B cell (primary cell): ENCODE data around the gene MRPL16. TPM values are rescaled to one million over a fixed set of nuclear protein-coding genes. Genes with fewer than 3 reads are reported as not detected.

Source experiments
- ATAC-seq: fragments of 200-7000 bp; cut with Tn5 transposase; one replicate; pipeline ENCODE4 v1.10.0; 2021; ENCODE audit warnings: low read depth, mild to moderate bottlenecking, moderate number of reproducible peaks, moderate library complexity
- CTCF ChIA-PET: fragments of 350-600 bp; sonication (Branson Sonifier 250); formaldehyde crosslinking; loops from one replicate; lab custom pipeline; 2021; ENCODE audit warnings: antibody characterized with exemption, inconsistent platforms; lab: Charles Lee
- POLR2A ChIA-PET: fragments of 350-600 bp; sonication (Branson Sonifier 250); formaldehyde crosslinking; loops from one replicate; lab custom pipeline; 2021; ENCODE audit warnings: antibody characterized with exemption; lab: Charles Lee
- DNase-seq: peaks from one replicate; pipeline ENCODE4 v3.0.0; 2013
- H2AFZ ChIP-seq: 2 replicates; pipeline ENCODE4 v1.6.1; 2012; ENCODE audit warnings: mild to moderate bottlenecking, low read depth, low read length; ENCODE audit not compliant: insufficient read depth, poor library complexity, severe bottlenecking
- H3K27ac ChIP-seq, 2 donors: 1 replicate in 1 of 2; 2 replicates in 1 of 2; pipeline ENCODE4 v1.5.1; 2012 to 2013; ENCODE audit warnings: low read length in 2 of 2, mild to moderate bottlenecking in 2 of 2, moderate library complexity in 1 of 2
- H3K27me3 ChIP-seq, 4 experiments: fragments of 200-600 bp in 1 of 4; sonication (generic) in 1 of 4; replicated peaks in 1 of 4; 1 replicate in 2 of 4; 2 replicates in 2 of 4; pipeline versions ENCODE4 v1.6.1 to v1.7.0; 2013 to 2016; ENCODE audit warnings: low read length in 3 of 4, mild to moderate bottlenecking in 2 of 4, mixed read lengths in 1 of 4, moderate library complexity in 1 of 4; ENCODE audit not compliant: insufficient read depth in 4 of 4, control insufficient read depth in 3 of 4; ENCODE audit errors: control extremely low read depth in 1 of 4
- H3K36me3 ChIP-seq, 2 experiments: replicated peaks in 1 of 2; 1 replicate in 1 of 2; 2 replicates in 1 of 2; pipeline versions ENCODE4 v1.6.1 to v1.7.1; 2013; ENCODE audit warnings: low read length in 1 of 2; ENCODE audit not compliant: insufficient read depth in 2 of 2, control insufficient read depth in 1 of 2; ENCODE audit errors: control extremely low read depth in 1 of 2, extremely low read depth in 1 of 2
- H3K4me1 ChIP-seq, 2 donors: fragments of 200-600 bp in 1 of 2; sonication (generic) in 1 of 2; 1 replicate in 1 of 2; 2 replicates in 1 of 2; pipeline versions ENCODE4 v1.5.1 to v1.6.1; 2013 to 2017; ENCODE audit warnings: low read length in 2 of 2; ENCODE audit not compliant: control insufficient read depth in 2 of 2, insufficient read depth in 2 of 2
- H3K4me2 ChIP-seq: replicated peaks from 2 replicates; pipeline ENCODE3; 2012; ENCODE audit warnings: mild to moderate bottlenecking, low read depth, low read length; ENCODE audit not compliant: poor library complexity, severe bottlenecking
- H3K4me3 ChIP-seq, 5 experiments: fragments of 200-600 bp in 1 of 5; sonication (generic) in 1 of 5; 1 replicate in 3 of 5; 2 replicates in 2 of 5; pipeline versions ENCODE4 v1.5.1 to v1.7.0; 2011 to 2016; ENCODE audit warnings: low read length in 4 of 5, mild to moderate bottlenecking in 4 of 5, low read depth in 2 of 5, control low read depth in 1 of 5, moderate library complexity in 1 of 5; ENCODE audit not compliant: insufficient read depth in 1 of 5; ENCODE audit errors: control extremely low read depth in 1 of 5, extremely low read depth in 1 of 5
- H3K79me2 ChIP-seq: fragments of 200-600 bp; sonication (generic); one replicate; pipeline ENCODE4 v1.6.0; 2016; ENCODE audit warnings: low read length; ENCODE audit not compliant: control insufficient read depth, insufficient read depth
- H3K9ac ChIP-seq: fragments of 200-600 bp; sonication (generic); 2 replicates; pipeline ENCODE4 v1.6.1; 2017; ENCODE audit warnings: mild to moderate bottlenecking, low read length, moderate library complexity
- H3K9me3 ChIP-seq, 3 donors: one replicate each; pipeline versions ENCODE4 v1.6.1 to v1.7.1; 2013; ENCODE audit warnings: low read length in 2 of 3; ENCODE audit not compliant: control insufficient read depth in 2 of 3, insufficient read depth in 1 of 3; ENCODE audit errors: control extremely low read depth in 1 of 3
- H4K20me1 ChIP-seq: 2 replicates; pipeline ENCODE4 v1.6.0; 2012; ENCODE audit warnings: mild to moderate bottlenecking, low read length; ENCODE audit not compliant: insufficient read depth, control insufficient read depth, poor library complexity, severe bottlenecking
- H3K27ac Mint-ChIP-seq: one replicate; pipeline ENCODE4 v1.8.0; 2021; ENCODE audit warnings: mixed read lengths
- H3K27me3 Mint-ChIP-seq: one replicate; pipeline ENCODE4 v1.8.0; 2021; ENCODE audit warnings: mixed read lengths
- H3K4me1 Mint-ChIP-seq: one replicate; pipeline ENCODE4 v1.8.0; 2021; ENCODE audit warnings: mixed read lengths
- H3K4me3 Mint-ChIP-seq: one replicate; pipeline ENCODE4 v1.8.0; 2021; ENCODE audit warnings: mixed read lengths
- H3K9me3 Mint-ChIP-seq: one replicate; pipeline ENCODE4 v1.8.0; 2022; ENCODE audit warnings: mixed read lengths; ENCODE audit not compliant: insufficient read depth
- EZH2 ChIP-seq: IDR thresholded peaks from 2 replicates; pipeline ENCODE4 v1.6.1; 2012; ENCODE audit warnings: borderline replicate concordance, low read depth, mild to moderate bottlenecking, moderate library complexity, low read length; ENCODE audit not compliant: insufficient read depth, poor library complexity, severe bottlenecking
- WGBS: methylation state at CpG from one replicate; pipeline ENCODE4 v1.1.5; 2013; ENCODE audit warnings: missing lambda C conversion rate; ENCODE audit not compliant: insufficient coverage; 5-methylcytosine and 5-hydroxymethylcytosine counted together
- intact Hi-C: fragments of 100-400 bp; cut with micrococcal nuclease; formaldehyde crosslinking; loops from one replicate; pipeline ENCODE4 v1.10.0; 2022
- polyA plus RNA-seq: library from polyadenylated mRNA; depleted of rRNA; stranded (reverse); fragments of >200 nt; gene quantifications from 2 replicates; pipeline ENCODE4 v1.2.3, GENCODE V29; 2012
- total RNA-seq, 2 donors: library from RNA; stranded (reverse); fragments of 120-200 nt in 1 of 2; gene quantifications; 1 replicate in 1 of 2; 2 replicates in 1 of 2; pipeline versions ENCODE4 v1.2.3 to v1.2.4, GENCODE V29; 2013 to 2022
- TF ChIP-seq, protein P1 (sequence below): fragments of 200-600 bp; IDR thresholded peaks from one replicate; pipeline ENCODE4 v1.8.0; 2022; ENCODE audit warnings: antibody characterized with exemption, mild to moderate bottlenecking

MRPL16 gene
- total and polyA plus RNA-seq, 2 donors (not counting 1 experiment from before 2014, with no cell fraction given) = 38.3 to 41.0 TPM

DNA sequence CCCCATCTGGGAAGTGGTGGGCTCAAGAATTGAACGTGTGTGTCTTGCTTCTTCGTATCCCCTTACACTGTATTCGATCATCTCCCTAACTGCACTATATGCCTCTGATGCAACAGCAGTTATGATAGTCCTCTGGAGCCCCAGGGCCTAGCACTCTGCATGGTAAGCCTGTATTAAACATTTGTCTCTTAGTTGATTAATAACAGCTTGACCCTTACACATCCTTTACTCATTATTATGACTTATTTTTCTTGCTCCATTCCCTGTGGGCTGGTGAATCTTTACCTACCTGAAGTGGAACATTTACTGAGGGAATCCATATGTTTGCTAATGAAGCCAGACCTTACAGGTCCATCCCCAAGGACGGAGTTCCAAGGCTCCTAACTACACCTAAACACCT, 49.8 kb downstream of the MRPL16 start:
- no peak overlapping the region for H3K27ac ChIP-seq
- no peaks in the 10 kb centered on the region for H3K36me3 ChIP-seq
- intact Hi-C loops = no loop called here
- Mint-ChIP-seq H3K27me3 (no peaks in the 10 kb centered on the region), H3K9me3 (no peaks in the 10 kb centered on the region), H3K27ac (no peak overlapping the region), H3K4me3 (no peak overlapping the region), H3K4me1 (peaks cover 22% of the 10 kb centered on the region)
- no peak overlapping the region for H3K4me3 ChIP-seq
- H2AFZ ChIP-seq = no peak overlapping the region
- H3K9ac ChIP-seq = no peak overlapping the region
- no peaks in the 10 kb centered on the region for H3K9me3 ChIP-seq
- ATAC-seq (no peak), DNase-seq (no peak)
- H3K4me1 ChIP-seq = peaks cover 11 to 15% of the 10 kb centered on the region in 2 donors
- POLR2A ChIA-PET = no interaction called here
- H3K79me2 ChIP-seq = peaks cover 6% of the 10 kb centered on the region
- H3K27me3 ChIP-seq = no peaks in the 10 kb centered on the region
- H3K4me2 ChIP-seq = no peak overlapping the region
- 100% methylated on average over 3 of the region's 4 CpGs for WGBS
- CTCF ChIA-PET = interaction anchor here (1.3 to 1.6 kb wide), 2 partner anchors 41 to 43 kb away, joined by 4 to 5 read pairs; no protein-coding TSS in a partner anchor
- no peak for TF ChIP-seq EZH2
- TF ChIP-seq, protein P1, sequence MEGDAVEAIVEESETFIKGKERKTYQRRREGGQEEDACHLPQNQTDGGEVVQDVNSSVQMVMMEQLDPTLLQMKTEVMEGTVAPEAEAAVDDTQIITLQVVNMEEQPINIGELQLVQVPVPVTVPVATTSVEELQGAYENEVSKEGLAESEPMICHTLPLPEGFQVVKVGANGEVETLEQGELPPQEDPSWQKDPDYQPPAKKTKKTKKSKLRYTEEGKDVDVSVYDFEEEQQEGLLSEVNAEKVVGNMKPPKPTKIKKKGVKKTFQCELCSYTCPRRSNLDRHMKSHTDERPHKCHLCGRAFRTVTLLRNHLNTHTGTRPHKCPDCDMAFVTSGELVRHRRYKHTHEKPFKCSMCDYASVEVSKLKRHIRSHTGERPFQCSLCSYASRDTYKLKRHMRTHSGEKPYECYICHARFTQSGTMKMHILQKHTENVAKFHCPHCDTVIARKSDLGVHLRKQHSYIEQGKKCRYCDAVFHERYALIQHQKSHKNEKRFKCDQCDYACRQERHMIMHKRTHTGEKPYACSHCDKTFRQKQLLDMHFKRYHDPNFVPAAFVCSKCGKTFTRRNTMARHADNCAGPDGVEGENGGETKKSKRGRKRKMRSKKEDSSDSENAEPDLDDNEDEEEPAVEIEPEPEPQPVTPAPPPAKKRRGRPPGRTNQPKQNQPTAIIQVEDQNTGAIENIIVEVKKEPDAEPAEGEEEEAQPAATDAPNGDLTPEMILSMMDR = no peak
- peaks cover 10% of the 10 kb centered on the region for H4K20me1 ChIP-seq

DNA sequence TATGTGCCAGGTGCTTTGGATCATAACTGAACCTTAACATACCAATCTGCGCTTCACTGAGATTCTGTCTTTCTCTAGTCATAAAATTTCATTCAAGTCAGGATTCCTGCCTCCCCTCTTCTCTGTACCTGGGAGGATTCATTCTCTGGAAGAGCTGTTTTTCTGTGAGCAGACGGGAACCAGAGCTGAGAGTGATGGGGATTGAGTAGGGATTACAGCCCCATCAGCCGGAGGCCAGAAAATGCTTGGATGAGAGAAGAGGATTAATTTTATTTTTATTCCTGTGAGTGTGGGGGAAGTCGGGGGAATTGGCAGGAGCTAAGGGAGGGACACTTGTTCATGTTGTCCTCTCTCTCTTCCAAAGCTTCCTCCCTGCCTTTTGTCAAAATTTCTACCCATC, 50.7 kb downstream of the MRPL16 start:
- CTCF ChIA-PET = interaction anchor here (0.7 to 1.4 kb wide), 2 partner anchors 42 to 410 kb away, joined by 3 to 8 read pairs; no protein-coding TSS in a partner anchor
- H3K27ac ChIP-seq = no peak overlapping the region
- POLR2A ChIA-PET = no interaction called here
- peaks cover 14 to 19% of the 10 kb centered on the region in 2 donors for H3K4me1 ChIP-seq
- no peak overlapping the region for H3K27ac Mint-ChIP-seq
- H2AFZ ChIP-seq = no peak overlapping the region
- H3K4me3 ChIP-seq = no peak overlapping the region
- intact Hi-C loops = loop anchor here (10.0 kb wide), 1 partner anchor 205 kb away; no protein-coding TSS in a partner anchor
- DNase-seq = no peak
- no peaks in the 10 kb centered on the region for H3K27me3 ChIP-seq
- H4K20me1 ChIP-seq = peaks cover 10% of the 10 kb centered on the region
- no peak overlapping the region for H3K9ac ChIP-seq
- no peak overlapping the region for H3K4me2 ChIP-seq
- H3K4me3 Mint-ChIP-seq = no peak overlapping the region
- no peaks in the 10 kb centered on the region for H3K36me3 ChIP-seq
- no peak for TF ChIP-seq EZH2
- TF ChIP-seq, protein P1 = no peak
- H3K9me3 Mint-ChIP-seq = no peaks in the 10 kb centered on the region
- no peaks in the 10 kb centered on the region for H3K27me3 Mint-ChIP-seq
- H3K9me3 ChIP-seq = no peaks in the 10 kb centered on the region
- peaks cover 6% of the 10 kb centered on the region for H3K79me2 ChIP-seq
- H3K4me1 Mint-ChIP-seq = peaks cover 18% of the 10 kb centered on the region
- WGBS = no CpG with 5 or more reads among the region's 4 CpGs
- no peak for ATAC-seq
